Loucy (cell line): Measurements from ENCODE around the gene ATG16L2.

Source experiments
- EZH2phosphoT487 ChIP-seq: fragments of 200-600 bp; IDR thresholded peaks from 2 replicates; pipeline ENCODE4 v1.6.1; 2018; ENCODE audit warnings: antibody characterized with exemption, mild to moderate bottlenecking, moderate library complexity, borderline replicate concordance
- TF ChIP-seq, protein P1 (sequence below): fragments of 200-600 bp; sonication (generic); conservative IDR thresholded peaks from 2 replicates; pipeline ENCODE4 v1.5.1; 2014; ENCODE audit warnings: mild to moderate bottlenecking, antibody characterized with exemption, low read length

GRCh38 chr11:72807792-72808191 is 6.4 kb upstream of the ATG16L2 start:
- TF ChIP-seq, protein P1, sequence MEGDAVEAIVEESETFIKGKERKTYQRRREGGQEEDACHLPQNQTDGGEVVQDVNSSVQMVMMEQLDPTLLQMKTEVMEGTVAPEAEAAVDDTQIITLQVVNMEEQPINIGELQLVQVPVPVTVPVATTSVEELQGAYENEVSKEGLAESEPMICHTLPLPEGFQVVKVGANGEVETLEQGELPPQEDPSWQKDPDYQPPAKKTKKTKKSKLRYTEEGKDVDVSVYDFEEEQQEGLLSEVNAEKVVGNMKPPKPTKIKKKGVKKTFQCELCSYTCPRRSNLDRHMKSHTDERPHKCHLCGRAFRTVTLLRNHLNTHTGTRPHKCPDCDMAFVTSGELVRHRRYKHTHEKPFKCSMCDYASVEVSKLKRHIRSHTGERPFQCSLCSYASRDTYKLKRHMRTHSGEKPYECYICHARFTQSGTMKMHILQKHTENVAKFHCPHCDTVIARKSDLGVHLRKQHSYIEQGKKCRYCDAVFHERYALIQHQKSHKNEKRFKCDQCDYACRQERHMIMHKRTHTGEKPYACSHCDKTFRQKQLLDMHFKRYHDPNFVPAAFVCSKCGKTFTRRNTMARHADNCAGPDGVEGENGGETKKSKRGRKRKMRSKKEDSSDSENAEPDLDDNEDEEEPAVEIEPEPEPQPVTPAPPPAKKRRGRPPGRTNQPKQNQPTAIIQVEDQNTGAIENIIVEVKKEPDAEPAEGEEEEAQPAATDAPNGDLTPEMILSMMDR = no peak
- TF ChIP-seq EZH2phosphoT487 = no peak
